ENCODE data around the gene HSD11B2.

The HSD11B2 gene

GRCh38 chr16:67430977-67431774 is at the start of gene HSD11B2:
HSD11B2 (plus strand) TSS chr16:67431121; CDS start chr16:67431249, 128 bp downstream.
- DNase-seq = no peak

GRCh38 chr16:67383284-67383683 is 47.6 kb upstream of the HSD11B2 start:
- DNase-seq = no peak

- DNase-seq = no peak
These were observed 46.0 kb upstream of the HSD11B2 start for GRCh38 chr16:67384778-67385510.

- DNase-seq = no peak
These were observed 44.0 kb upstream of the HSD11B2 start for GRCh38 chr16:67386861-67387455.

GRCh38 chr16:67387479-67388079 is 43.3 kb upstream of the HSD11B2 start:
- no peak for DNase-seq

- no peak for DNase-seq
These were observed 42.7 kb upstream of the HSD11B2 start for GRCh38 chr16:67388191-67388590.

GRCh38 chr16:67388591-67388990 is 42.3 kb upstream of the HSD11B2 start:
- no peak for DNase-seq

GRCh38 chr16:67389911-67390815 is 40.8 kb upstream of the HSD11B2 start:
- no peak for DNase-seq

- DNase-seq = no peak
These were observed 40.0 kb upstream of the HSD11B2 start for GRCh38 chr16:67390816-67391423.

- DNase-seq = no peak
These were observed 39.3 kb upstream of the HSD11B2 start for GRCh38 chr16:67391424-67392300.

GRCh38 chr16:67392301-67393059 is 38.4 kb upstream of the HSD11B2 start:
- no peak for DNase-seq

- DNase-seq = no peak
These were observed 37.7 kb upstream of the HSD11B2 start, which contains the start of gene TPPP3 for GRCh38 chr16:67393111-67393787. TPPP3 (minus strand) TSS chr16:67393498; CDS start chr16:67391111, 2,387 bp downstream.

- no peak for DNase-seq
These were observed 37.1 kb upstream of the HSD11B2 start for GRCh38 chr16:67393788-67394154.

- no peak for DNase-seq
These were observed 36.5 kb upstream of the HSD11B2 start for GRCh38 chr16:67394155-67395104.

- no peak for DNase-seq
These were observed 35.8 kb upstream of the HSD11B2 start for GRCh38 chr16:67395105-67395457.

GRCh38 chr16:67395458-67396158 is 35.3 kb upstream of the HSD11B2 start:
- peak; percentile 29 for DNase-seq

All from SHP77 treated with DMSO at 0.1 percent for 48 hours (cell line).